ENCODE measurements around the gene CAMLG.
A peak's percentile ranks its signal among the peaks of the same experiment; 100 is the strongest.
"Not testable (repeated sequence)": the region's sequence is repeated elsewhere in the genome, so short reads cannot be mapped to it uniquely, and the experiment has no call there.

Gene CAMLG

DNA sequence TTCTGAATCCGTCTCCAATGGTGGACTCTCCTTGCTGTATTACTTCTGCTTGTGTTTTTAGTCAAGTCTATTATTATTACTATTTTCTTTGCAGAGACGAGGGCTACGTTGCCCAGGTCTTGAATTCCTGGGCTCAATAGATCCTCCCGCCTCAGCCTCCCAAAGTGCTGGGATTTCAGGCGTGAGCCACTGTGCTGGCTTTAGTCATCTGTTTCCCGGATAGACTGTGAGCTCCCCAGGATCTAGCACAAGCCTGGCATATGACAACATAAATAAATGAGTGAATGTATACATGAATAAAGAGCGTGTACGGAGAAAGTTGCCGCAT lies 19.8 kb downstream of the CAMLG start:
- no peak for DNase-seq (ENCODE audit: low read depth)

DNA sequence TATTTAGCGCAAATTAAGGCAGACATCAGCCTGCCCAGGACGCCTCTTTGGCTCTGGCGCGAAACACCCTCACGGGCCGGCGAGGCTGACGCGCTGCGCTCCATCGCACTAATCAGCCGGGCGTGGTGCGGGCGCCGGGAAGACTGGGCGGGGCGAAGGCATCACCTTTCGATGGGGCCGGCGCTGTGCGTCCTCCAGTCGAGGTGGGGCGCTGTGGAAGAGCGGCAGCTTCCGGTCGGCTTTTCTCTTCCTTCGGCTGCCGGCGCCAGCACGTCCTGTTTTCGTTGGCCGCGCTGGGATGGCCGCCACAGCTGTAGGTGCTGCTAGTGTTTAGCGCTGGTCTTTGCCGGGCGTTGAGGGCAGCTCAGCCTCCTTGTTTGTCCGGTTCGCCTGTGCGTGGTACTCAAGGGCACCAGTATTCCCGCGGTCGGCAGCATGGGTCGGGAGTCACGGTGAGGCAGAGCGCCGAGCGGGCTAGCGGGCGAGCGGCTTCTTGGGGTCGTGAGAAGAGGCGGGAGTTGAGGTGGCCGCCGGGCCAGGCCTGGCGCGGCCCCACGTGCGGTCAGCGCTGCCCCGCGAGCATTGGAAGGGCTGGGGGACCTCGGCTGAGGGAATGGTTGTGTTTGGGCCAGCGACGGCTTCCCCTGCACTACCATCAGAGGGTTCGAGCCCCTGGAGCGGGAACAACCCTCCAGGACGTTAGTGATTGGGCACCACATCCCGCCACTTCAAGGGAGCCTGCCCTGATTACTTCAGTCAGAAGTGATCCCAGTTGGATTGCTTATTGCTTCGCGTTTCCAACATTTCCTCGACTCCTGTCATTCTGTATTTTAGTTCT lies 20.4 kb downstream of the CAMLG start, which contains the start of gene DDX46:
TSS of gene DDX46 (plus strand) at position 276 of the 838 bp plus-strand sequence. CDS start at position 436, 160 bp downstream.
- H3K4me3 ChIP-seq (ENCODE audit: low read length): peak within 1 kb of the TSS; percentile 96
- DNase-seq (ENCODE audit: low read depth): peak; percentile 87
- TF ChIP-seq, protein P1, sequence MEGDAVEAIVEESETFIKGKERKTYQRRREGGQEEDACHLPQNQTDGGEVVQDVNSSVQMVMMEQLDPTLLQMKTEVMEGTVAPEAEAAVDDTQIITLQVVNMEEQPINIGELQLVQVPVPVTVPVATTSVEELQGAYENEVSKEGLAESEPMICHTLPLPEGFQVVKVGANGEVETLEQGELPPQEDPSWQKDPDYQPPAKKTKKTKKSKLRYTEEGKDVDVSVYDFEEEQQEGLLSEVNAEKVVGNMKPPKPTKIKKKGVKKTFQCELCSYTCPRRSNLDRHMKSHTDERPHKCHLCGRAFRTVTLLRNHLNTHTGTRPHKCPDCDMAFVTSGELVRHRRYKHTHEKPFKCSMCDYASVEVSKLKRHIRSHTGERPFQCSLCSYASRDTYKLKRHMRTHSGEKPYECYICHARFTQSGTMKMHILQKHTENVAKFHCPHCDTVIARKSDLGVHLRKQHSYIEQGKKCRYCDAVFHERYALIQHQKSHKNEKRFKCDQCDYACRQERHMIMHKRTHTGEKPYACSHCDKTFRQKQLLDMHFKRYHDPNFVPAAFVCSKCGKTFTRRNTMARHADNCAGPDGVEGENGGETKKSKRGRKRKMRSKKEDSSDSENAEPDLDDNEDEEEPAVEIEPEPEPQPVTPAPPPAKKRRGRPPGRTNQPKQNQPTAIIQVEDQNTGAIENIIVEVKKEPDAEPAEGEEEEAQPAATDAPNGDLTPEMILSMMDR (conservative IDR thresholded peaks at IDR 0.05; ENCODE audit: low read length): peak; percentile 66

More for the DNA sequence above, 19.8 kb downstream of the CAMLG start:
- peak overlapping the region; percentile 96 for H3K4me3 ChIP-seq (ENCODE audit: low read length)
- TF ChIP-seq, protein P1 (conservative IDR thresholded peaks at IDR 0.05; ENCODE audit: low read length): no peak

DNA sequence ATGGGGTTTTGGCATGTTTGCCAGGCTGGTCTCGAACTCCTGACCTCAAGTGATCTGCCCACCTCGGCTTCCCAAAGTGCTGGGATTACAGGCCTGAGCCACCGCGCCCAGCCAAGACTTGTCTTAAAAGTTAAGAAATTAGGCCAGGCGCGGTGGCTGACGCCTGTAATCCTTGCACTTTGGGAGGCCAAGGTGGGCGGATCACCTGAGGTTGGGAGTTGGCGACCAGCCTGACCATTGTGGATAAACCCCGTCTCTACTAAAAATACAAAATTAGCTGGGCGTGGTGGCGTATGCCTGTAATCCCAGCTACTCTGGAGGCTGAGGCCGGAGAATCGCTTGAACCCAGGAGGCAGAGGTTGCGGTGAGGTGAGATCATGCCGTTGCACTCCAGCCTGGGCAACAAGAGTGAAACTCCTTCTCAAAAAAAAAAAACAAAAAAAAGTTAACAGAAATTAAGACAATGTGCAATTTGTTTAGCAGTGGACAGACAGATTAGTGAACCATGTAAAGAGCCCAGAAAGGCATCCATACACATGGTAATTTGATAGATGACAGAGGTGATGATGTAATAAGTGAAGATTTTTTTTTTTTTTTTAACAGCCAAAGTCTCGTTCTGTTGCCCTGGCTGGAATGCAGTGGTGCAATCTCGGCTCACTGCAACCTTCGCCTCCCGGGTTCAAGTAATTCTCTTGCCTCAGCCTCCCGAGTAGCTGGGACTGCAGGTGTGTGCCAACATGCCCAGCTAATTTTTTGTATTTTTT lies 29.4 kb downstream of the CAMLG start:
- not testable (repeated sequence) for DNase-seq (ENCODE audit: low read depth)

DNA sequence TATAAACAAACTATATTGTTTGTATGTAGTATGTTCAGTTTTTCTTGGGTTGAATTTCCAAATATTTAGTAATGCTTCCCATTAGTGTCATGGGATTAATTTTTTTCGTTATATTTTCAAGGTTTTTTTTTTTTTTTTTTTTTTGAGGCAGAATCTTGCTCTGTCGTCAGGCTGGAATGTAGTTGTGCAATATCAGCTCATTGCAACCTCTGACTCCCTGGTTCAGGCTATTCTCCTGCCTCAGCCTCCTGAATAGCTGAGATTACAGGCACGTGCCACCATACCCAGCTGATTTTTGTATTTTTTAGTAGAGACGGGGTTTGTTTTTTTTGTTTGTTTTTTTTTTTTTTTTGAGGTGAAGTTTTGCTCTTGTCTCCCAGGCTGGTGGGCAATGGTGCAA lies 30.9 kb downstream of the CAMLG start:
- H3K4me3 ChIP-seq (ENCODE audit: low read length): no peak overlapping the region
- DNase-seq (ENCODE audit: low read depth): peak; percentile 65
- TF ChIP-seq, protein P1 (conservative IDR thresholded peaks at IDR 0.05; ENCODE audit: low read length): no peak

More for the DNA sequence above, 29.4 kb downstream of the CAMLG start:
- H3K4me3 ChIP-seq (ENCODE audit: low read length): not testable (repeated sequence)

DNA sequence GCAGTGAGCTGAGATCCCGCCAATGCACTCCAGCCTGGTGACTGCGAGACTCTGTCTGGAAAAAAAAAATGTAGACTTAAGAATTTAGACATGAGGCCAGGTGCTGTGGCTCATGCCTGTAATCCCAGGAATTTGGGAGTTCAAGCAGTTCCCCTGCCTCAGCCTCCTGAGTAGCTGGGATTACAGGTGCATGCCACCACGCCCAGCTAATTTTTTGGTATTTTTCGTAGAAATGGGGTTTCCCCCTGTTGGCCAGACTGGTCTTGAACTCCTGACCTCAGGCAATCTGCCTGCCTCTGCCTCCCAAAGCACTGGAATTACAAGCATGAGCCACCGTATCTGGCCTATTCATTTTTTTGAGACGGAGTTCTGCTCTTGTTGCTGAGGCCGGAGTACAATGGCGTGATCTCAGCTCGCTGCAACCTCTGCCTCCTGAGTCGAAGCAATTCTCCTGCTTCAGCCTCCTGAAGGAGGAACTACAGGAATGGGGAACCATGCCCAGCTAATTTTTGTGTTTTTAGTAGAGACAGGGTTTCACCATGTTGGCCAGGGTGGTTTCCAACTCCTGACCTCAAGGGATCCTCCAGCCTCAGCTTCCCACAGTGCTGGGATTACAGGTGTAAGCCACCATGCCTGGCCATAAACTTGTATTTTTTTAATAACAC lies 34.2 kb downstream of the CAMLG start:
- TF ChIP-seq, protein P1 (conservative IDR thresholded peaks at IDR 0.05; ENCODE audit: low read length): no peak
- H3K4me3 ChIP-seq (ENCODE audit: low read length): no peak overlapping the region
- no peak for DNase-seq (ENCODE audit: low read depth)

DNA sequence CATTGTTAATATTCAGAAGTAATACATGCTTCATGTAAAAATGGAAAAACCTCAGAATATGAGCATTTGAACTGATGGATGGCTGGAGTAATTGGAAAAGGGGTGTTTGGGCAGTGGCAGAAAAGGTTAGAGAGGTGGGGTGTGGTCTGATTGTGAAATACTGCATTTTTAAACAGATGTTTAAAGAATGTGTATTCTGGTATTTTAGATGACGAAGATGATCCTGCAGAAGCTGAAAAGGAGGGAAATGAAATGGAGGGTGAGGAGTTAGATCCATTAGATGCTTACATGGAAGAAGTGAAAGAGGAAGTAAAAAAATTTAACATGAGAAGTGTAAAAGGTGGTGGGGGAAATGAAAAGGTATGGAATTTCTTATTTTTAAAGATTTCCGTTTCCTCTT lies 39.0 kb downstream of the CAMLG start:
- no peak overlapping the region for H3K4me3 ChIP-seq (ENCODE audit: low read length)
- DNase-seq (ENCODE audit: low read depth): no peak
- TF ChIP-seq, protein P1 (conservative IDR thresholded peaks at IDR 0.05; ENCODE audit: low read length): no peak

DNA sequence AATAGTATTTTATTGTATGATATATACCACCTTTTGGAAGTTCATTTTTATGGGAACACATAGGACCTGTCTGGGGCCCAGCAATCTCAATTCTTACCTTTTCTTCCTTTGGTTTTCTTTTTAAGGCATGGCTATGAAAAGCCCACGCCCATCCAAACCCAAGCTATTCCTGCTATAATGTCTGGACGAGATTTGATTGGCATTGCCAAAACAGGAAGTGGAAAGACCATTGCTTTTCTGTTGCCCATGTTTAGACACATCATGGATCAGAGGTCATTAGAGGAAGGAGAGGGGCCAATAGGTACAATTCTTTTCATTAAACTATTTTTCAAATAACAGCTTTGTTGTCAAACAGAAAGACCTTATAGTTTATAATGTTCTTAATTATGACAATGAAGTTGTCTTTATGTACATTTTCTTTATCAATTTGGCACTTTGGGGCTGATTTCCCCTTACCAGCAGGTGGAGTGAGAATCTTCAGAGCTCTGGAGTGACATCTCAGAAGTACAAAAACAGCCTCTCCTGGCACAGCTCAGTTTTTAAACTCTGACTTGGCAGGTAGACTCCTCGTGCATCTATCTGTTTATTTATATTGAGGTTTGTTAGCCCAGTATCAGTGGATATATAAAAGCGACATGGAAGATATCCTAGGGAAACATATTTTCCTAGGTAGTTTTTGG lies 46.0 kb downstream of the CAMLG start:
- DNase-seq (ENCODE audit: low read depth): no peak
- no peak overlapping the region for H3K4me3 ChIP-seq (ENCODE audit: low read length)
- TF ChIP-seq, protein P1 (conservative IDR thresholded peaks at IDR 0.05; ENCODE audit: low read length): peak; percentile 35

Data from AG10803 (cell line).